Choroid plexus epithelial cell (primary cell): ENCODE measurements around the gene SLC38A11.

ENCODE experiments used
- DNase-seq: peaks from one replicate; pipeline ENCODE4 v3.0.0-alpha.2; 2010; ENCODE audit warnings: low read depth
- H3K4me3 ChIP-seq: 2 replicates; pipeline ENCODE4 v1.5.1; 2011; ENCODE audit warnings: low read depth, mild to moderate bottlenecking, control low read depth, low read length, moderate library complexity
- CTCF ChIP-seq: conservative IDR thresholded peaks from 2 replicates; pipeline ENCODE4 v1.5.1; 2011; ENCODE audit warnings: low read depth, mild to moderate bottlenecking, control low read depth, inconsistent platforms, low read length, moderate library complexity

SLC38A11 gene

DNA sequence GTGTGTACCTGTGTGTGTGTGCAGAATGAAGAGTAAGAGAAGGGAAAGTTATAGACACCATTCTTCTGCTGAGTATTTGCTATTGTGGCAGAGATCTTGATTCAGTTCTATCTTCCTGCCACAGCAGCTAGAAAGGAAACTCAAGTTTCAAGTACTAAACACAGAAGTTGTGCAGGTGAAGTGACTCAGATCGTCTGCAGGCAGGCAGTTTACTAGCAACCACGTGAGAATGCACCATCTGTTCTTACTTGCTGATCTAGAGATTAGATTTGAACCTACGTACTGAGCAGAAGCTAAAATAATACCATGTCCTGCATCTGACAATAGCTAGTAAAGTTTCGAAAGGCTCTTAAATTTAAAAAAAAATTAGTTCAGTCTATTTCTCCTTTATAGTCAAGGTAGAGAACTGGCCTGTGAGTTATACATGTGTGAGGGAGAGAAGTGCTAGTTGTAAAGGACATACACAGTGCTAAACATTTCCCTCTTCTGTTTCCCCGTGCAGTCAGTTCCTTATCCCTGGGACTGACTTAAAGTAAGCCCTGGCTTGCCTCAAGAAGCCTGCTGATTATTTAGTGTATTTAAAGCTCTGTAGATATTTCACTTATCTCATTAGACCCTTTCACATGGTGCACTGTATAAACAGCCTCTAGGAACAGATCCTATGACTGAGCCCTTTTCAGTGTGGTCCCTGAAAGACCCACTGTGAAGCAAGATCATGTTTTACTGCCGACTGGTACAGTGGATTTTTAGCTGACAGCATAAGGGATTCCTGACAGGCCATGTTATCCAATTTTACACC lies 45.0 kb downstream of the SLC38A11 start:
- no peak overlapping the region for H3K4me3 ChIP-seq
- no peak for TF ChIP-seq CTCF
- DNase-seq: peak; percentile 94

DNA sequence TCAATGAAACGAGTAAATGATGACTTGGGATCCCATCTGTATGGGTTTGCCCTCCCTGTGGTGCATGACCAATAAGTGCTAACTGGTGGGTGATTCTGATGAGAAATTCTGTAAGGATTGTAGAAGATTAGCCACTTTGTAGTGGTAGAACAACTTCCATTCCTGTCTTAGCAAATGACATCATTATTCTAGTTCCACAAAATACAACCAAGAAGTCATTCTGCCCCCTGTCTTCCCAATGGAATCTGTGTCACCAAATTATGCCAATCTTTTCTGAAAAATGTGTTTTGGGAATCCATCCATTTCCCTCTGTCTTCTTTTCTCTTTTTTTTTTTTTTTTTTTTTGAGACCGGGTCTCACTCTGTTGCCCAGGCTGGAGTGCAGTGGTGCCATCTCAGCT lies 48.4 kb downstream of the SLC38A11 start:
- H3K4me3 ChIP-seq: no peak overlapping the region
- TF ChIP-seq CTCF: no peak

DNA sequence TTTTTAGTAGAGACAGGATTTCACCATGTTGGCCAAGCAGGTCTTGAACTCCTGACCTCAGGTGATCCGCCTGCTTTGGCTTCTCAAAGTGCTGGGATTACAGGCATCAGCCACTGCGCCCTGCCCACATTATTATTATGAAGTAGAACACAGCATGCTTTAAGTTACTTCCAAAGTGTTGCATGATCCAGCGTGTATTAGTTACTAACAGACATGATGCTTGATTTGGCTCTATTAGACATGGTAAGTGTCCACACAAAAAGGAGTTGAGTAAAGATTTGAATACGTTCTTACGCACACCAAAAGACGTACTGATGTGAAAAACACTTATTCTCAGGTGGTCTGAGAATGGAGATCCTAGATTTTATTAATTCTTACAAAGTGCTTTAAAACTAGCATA lies 50.0 kb downstream of the SLC38A11 start:
- no peak overlapping the region for H3K4me3 ChIP-seq
- no peak for DNase-seq

More for the DNA sequence above, 48.4 kb downstream of the SLC38A11 start:
- no peak for DNase-seq

GRCh38 chr2:164903951-164904350 lies 51.4 kb downstream of the SLC38A11 start:
- TF ChIP-seq CTCF: no peak
- no peak for DNase-seq

More for the DNA sequence above, 50.0 kb downstream of the SLC38A11 start:
- TF ChIP-seq CTCF: no peak

GRCh38 chr2:164903204-164903603 lies 52.1 kb downstream of the SLC38A11 start:
- peak; percentile 96 for DNase-seq
- TF ChIP-seq CTCF: no peak
- H3K4me3 ChIP-seq: no peak overlapping the region

More at GRCh38 chr2:164903951-164904350, 51.4 kb downstream of the SLC38A11 start:
- H3K4me3 ChIP-seq: no peak overlapping the region

DNA sequence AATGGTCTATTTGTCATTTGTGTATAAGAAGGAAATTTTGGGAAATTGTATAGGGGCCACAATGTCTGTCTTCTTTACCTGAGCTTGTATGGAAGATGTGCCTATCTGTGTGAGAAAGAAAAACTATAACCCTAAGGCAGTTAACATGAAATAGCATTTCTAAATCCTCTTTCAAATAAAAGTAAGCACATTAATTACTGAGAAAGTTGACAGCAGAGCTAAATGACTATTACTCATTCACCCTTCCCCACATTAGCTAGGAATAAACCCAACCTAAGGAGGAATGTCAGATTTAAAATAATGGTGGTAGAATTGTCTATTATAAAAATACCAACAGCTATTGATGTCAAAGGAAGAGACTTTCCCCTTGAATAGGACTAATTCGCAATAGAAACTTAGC lies 56.2 kb downstream of the SLC38A11 start:
- H3K4me3 ChIP-seq: no peak overlapping the region
- no peak for TF ChIP-seq CTCF
- no peak for DNase-seq

- no peak for TF ChIP-seq CTCF
- DNase-seq: peak; percentile 98
Measured at GRCh38 chr2:164898475-164898874, 56.9 kb downstream of the SLC38A11 start.

More at GRCh38 chr2:164898475-164898874, 56.9 kb downstream of the SLC38A11 start:
- no peak overlapping the region for H3K4me3 ChIP-seq
